B cell (primary cell): ENCODE data around the gene CBX5. TPM values are rescaled to one million over a fixed set of nuclear protein-coding genes. Genes with fewer than 3 reads are reported as not detected.
"Not testable (repeated sequence)": the region's sequence is repeated elsewhere in the genome, so short reads cannot be mapped to it uniquely, and the experiment has no call there.

ENCODE experiments used
- ATAC-seq: fragments of 200-7000 bp; cut with Tn5 transposase; one replicate; pipeline ENCODE4 v1.10.0; 2021; ENCODE audit warnings: low read depth, mild to moderate bottlenecking, moderate number of reproducible peaks, moderate library complexity
- CTCF ChIA-PET: fragments of 350-600 bp; sonication (Branson Sonifier 250); formaldehyde crosslinking; loops from one replicate; lab custom pipeline; 2021; ENCODE audit warnings: antibody characterized with exemption, inconsistent platforms; lab: Charles Lee
- POLR2A ChIA-PET: fragments of 350-600 bp; sonication (Branson Sonifier 250); formaldehyde crosslinking; loops from one replicate; lab custom pipeline; 2021; ENCODE audit warnings: antibody characterized with exemption; lab: Charles Lee
- DNase-seq: peaks from one replicate; pipeline ENCODE4 v3.0.0; 2013
- H2AFZ ChIP-seq: 2 replicates; pipeline ENCODE4 v1.6.1; 2012; ENCODE audit warnings: mild to moderate bottlenecking, low read depth, low read length; ENCODE audit not compliant: insufficient read depth, poor library complexity, severe bottlenecking
- H3K27ac ChIP-seq, 2 donors: 1 replicate in 1 of 2; 2 replicates in 1 of 2; pipeline ENCODE4 v1.5.1; 2012 to 2013; ENCODE audit warnings: low read length in 2 of 2, mild to moderate bottlenecking in 2 of 2, moderate library complexity in 1 of 2
- H3K27me3 ChIP-seq, 4 experiments: fragments of 200-600 bp in 1 of 4; sonication (generic) in 1 of 4; replicated peaks in 1 of 4; 1 replicate in 2 of 4; 2 replicates in 2 of 4; pipeline versions ENCODE4 v1.6.1 to v1.7.0; 2013 to 2016; ENCODE audit warnings: low read length in 3 of 4, mild to moderate bottlenecking in 2 of 4, mixed read lengths in 1 of 4, moderate library complexity in 1 of 4; ENCODE audit not compliant: insufficient read depth in 4 of 4, control insufficient read depth in 3 of 4; ENCODE audit errors: control extremely low read depth in 1 of 4
- H3K36me3 ChIP-seq, 2 experiments: replicated peaks in 1 of 2; 1 replicate in 1 of 2; 2 replicates in 1 of 2; pipeline versions ENCODE4 v1.6.1 to v1.7.1; 2013; ENCODE audit warnings: low read length in 1 of 2; ENCODE audit not compliant: insufficient read depth in 2 of 2, control insufficient read depth in 1 of 2; ENCODE audit errors: control extremely low read depth in 1 of 2, extremely low read depth in 1 of 2
- H3K4me1 ChIP-seq, 2 donors: fragments of 200-600 bp in 1 of 2; sonication (generic) in 1 of 2; 1 replicate in 1 of 2; 2 replicates in 1 of 2; pipeline versions ENCODE4 v1.5.1 to v1.6.1; 2013 to 2017; ENCODE audit warnings: low read length in 2 of 2; ENCODE audit not compliant: control insufficient read depth in 2 of 2, insufficient read depth in 2 of 2
- H3K4me2 ChIP-seq: replicated peaks from 2 replicates; pipeline ENCODE3; 2012; ENCODE audit warnings: mild to moderate bottlenecking, low read depth, low read length; ENCODE audit not compliant: poor library complexity, severe bottlenecking
- H3K4me3 ChIP-seq, 5 experiments: fragments of 200-600 bp in 1 of 5; sonication (generic) in 1 of 5; 1 replicate in 3 of 5; 2 replicates in 2 of 5; pipeline versions ENCODE4 v1.5.1 to v1.7.0; 2011 to 2016; ENCODE audit warnings: low read length in 4 of 5, mild to moderate bottlenecking in 4 of 5, low read depth in 2 of 5, control low read depth in 1 of 5, moderate library complexity in 1 of 5; ENCODE audit not compliant: insufficient read depth in 1 of 5; ENCODE audit errors: control extremely low read depth in 1 of 5, extremely low read depth in 1 of 5
- H3K79me2 ChIP-seq: fragments of 200-600 bp; sonication (generic); one replicate; pipeline ENCODE4 v1.6.0; 2016; ENCODE audit warnings: low read length; ENCODE audit not compliant: control insufficient read depth, insufficient read depth
- H3K9ac ChIP-seq: fragments of 200-600 bp; sonication (generic); 2 replicates; pipeline ENCODE4 v1.6.1; 2017; ENCODE audit warnings: mild to moderate bottlenecking, low read length, moderate library complexity
- H3K9me3 ChIP-seq, 3 donors: one replicate each; pipeline versions ENCODE4 v1.6.1 to v1.7.1; 2013; ENCODE audit warnings: low read length in 2 of 3; ENCODE audit not compliant: control insufficient read depth in 2 of 3, insufficient read depth in 1 of 3; ENCODE audit errors: control extremely low read depth in 1 of 3
- H4K20me1 ChIP-seq: 2 replicates; pipeline ENCODE4 v1.6.0; 2012; ENCODE audit warnings: mild to moderate bottlenecking, low read length; ENCODE audit not compliant: insufficient read depth, control insufficient read depth, poor library complexity, severe bottlenecking
- H3K27ac Mint-ChIP-seq: one replicate; pipeline ENCODE4 v1.8.0; 2021; ENCODE audit warnings: mixed read lengths
- H3K27me3 Mint-ChIP-seq: one replicate; pipeline ENCODE4 v1.8.0; 2021; ENCODE audit warnings: mixed read lengths
- H3K4me1 Mint-ChIP-seq: one replicate; pipeline ENCODE4 v1.8.0; 2021; ENCODE audit warnings: mixed read lengths
- H3K4me3 Mint-ChIP-seq: one replicate; pipeline ENCODE4 v1.8.0; 2021; ENCODE audit warnings: mixed read lengths
- H3K9me3 Mint-ChIP-seq: one replicate; pipeline ENCODE4 v1.8.0; 2022; ENCODE audit warnings: mixed read lengths; ENCODE audit not compliant: insufficient read depth
- EZH2 ChIP-seq: IDR thresholded peaks from 2 replicates; pipeline ENCODE4 v1.6.1; 2012; ENCODE audit warnings: borderline replicate concordance, low read depth, mild to moderate bottlenecking, moderate library complexity, low read length; ENCODE audit not compliant: insufficient read depth, poor library complexity, severe bottlenecking
- WGBS: methylation state at CpG from one replicate; pipeline ENCODE4 v1.1.5; 2013; ENCODE audit warnings: missing lambda C conversion rate; ENCODE audit not compliant: insufficient coverage; 5-methylcytosine and 5-hydroxymethylcytosine counted together
- intact Hi-C: fragments of 100-400 bp; cut with micrococcal nuclease; formaldehyde crosslinking; loops from one replicate; pipeline ENCODE4 v1.10.0; 2022
- polyA plus RNA-seq: library from polyadenylated mRNA; depleted of rRNA; stranded (reverse); fragments of >200 nt; gene quantifications from 2 replicates; pipeline ENCODE4 v1.2.3, GENCODE V29; 2012
- total RNA-seq, 2 donors: library from RNA; stranded (reverse); fragments of 120-200 nt in 1 of 2; gene quantifications; 1 replicate in 1 of 2; 2 replicates in 1 of 2; pipeline versions ENCODE4 v1.2.3 to v1.2.4, GENCODE V29; 2013 to 2022
- TF ChIP-seq, protein P1 (sequence below): fragments of 200-600 bp; IDR thresholded peaks from one replicate; pipeline ENCODE4 v1.8.0; 2022; ENCODE audit warnings: antibody characterized with exemption, mild to moderate bottlenecking

CBX5 gene
- total and polyA plus RNA-seq, 2 donors (not counting 1 experiment from before 2014, with no cell fraction given), result 10.5 to 66.2 TPM

DNA sequence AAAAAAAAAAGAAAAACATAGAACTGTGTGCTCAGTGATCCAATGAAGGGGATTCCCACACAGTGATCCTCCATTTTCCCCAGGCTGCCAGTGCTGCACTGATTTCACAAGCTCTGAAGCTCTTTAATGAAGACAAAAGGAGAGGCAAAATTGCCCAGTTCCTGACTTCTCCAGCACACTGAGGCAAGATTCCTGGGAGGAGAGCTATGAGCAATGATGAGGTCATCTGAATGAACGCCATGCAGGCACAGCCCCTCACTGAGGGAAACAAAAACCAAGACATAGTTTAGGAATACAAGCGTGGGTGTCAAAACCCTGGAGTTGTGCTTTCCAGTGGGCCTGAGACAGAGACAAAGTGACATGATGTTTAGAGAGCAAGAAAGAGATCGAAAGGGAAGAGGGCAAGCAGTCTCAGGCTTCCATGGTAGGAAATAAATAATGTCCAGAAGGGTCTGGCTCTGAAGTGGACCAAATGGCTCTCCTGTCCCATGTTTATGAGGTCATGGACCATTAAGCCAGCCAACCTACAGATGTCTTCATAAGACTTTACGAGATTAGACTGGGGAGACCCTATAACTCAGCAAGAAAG lies 50.2 kb downstream of the CBX5 start:
- Mint-ChIP-seq H3K27ac (peak overlapping the region; percentile 60), H3K27me3 (no peaks in the 10 kb centered on the region), H3K9me3 (no peaks in the 10 kb centered on the region), H3K4me1 (peaks cover 17% of the 10 kb centered on the region), H3K4me3 (no peak overlapping the region)
- Histone ChIP-seq H3K9ac (no peak overlapping the region), H3K36me3 (peaks cover 0 to 3% of the 10 kb centered on the region in 2 experiments), H3K4me2 (peak overlapping the region; percentile 23), H3K27ac (no peak overlapping the region), H3K4me1 (peaks cover 11 to 17% of the 10 kb centered on the region in 2 donors), H4K20me1 (no peaks in the 10 kb centered on the region), H3K79me2 (no peaks in the 10 kb centered on the region), H2AFZ (no peak overlapping the region), H3K27me3 (no peaks in the 10 kb centered on the region), H3K4me3 (no peak overlapping the region), H3K9me3 (no peaks in the 10 kb centered on the region)
- DNase-seq (peak; percentile 43), ATAC-seq (peak; percentile 45)
- ChIA-PET CTCF (interaction anchor here (0.8 to 1.4 kb wide), 2 partner anchors 11 to 28 kb away, joined by 3 to 6 read pairs; no protein-coding TSS in a partner anchor), POLR2A (no interaction called here)
- intact Hi-C loops, result no loop called here
- 89% methylated on average over 3 of the region's 4 CpGs for WGBS
- TF ChIP-seq, protein P1, sequence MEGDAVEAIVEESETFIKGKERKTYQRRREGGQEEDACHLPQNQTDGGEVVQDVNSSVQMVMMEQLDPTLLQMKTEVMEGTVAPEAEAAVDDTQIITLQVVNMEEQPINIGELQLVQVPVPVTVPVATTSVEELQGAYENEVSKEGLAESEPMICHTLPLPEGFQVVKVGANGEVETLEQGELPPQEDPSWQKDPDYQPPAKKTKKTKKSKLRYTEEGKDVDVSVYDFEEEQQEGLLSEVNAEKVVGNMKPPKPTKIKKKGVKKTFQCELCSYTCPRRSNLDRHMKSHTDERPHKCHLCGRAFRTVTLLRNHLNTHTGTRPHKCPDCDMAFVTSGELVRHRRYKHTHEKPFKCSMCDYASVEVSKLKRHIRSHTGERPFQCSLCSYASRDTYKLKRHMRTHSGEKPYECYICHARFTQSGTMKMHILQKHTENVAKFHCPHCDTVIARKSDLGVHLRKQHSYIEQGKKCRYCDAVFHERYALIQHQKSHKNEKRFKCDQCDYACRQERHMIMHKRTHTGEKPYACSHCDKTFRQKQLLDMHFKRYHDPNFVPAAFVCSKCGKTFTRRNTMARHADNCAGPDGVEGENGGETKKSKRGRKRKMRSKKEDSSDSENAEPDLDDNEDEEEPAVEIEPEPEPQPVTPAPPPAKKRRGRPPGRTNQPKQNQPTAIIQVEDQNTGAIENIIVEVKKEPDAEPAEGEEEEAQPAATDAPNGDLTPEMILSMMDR, result no peak
- no peak for TF ChIP-seq EZH2

DNA sequence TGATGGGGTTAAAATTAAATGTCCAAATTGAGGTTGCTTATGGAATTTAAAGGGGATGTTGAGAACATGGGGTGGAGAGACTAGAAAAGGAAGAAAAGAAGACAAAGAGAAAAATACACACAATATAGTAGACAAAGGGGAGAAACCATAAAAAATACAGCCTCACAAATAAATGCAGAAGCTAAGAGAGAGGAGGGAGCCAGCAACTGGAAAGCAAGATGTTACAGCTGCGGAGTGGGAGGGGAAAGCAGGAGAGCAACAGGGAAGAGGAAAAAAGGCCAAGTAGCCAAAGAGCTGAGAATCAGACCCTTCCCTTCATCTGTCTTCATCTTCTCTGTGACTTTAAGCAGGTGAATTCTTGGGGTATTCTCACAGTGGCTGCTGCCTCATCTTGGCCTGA lies 51.5 kb downstream of the CBX5 start:
- POLR2A ChIA-PET, result no interaction called here
- no peak overlapping the region for H3K27ac ChIP-seq
- no peak for TF ChIP-seq EZH2
- TF ChIP-seq, protein P1, result no peak

DNA sequence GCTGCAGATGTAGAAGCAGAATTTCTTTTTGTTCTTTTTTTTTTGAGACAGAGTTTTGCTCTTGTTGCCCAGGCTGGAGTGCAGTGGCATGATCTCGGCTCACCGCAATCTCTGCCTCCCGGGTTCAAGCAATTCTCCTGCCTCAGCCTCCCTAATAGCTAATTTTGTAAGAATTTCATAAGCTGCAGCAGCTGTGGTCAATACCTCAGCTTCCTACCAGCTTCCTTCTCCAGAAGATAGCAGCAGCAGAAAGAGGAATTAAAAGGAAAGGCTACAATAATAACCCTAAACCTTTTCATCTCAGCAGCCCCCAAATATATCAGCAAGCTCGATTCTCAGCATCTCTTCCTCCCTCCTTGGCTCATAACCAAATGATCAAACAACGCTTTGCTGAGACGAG lies 52.0 kb downstream of the CBX5 start:
- POLR2A ChIA-PET, H3K9me3 Mint-ChIP-seq, H3K27me3 Mint-ChIP-seq, H3K9ac ChIP-seq, intact Hi-C loops, H3K36me3 ChIP-seq, H3K27ac ChIP-seq, H3K4me2 ChIP-seq, H3K27me3 ChIP-seq, H4K20me1 ChIP-seq, H3K9me3 ChIP-seq, H3K79me2 ChIP-seq, H3K4me3 Mint-ChIP-seq, DNase-seq, H3K27ac Mint-ChIP-seq, H3K4me3 ChIP-seq, H2AFZ ChIP-seq, ATAC-seq: not testable (repeated sequence)
- H3K4me1 ChIP-seq, result peaks cover 11 to 17% of the 10 kb centered on the region in 2 donors
- peaks cover 17% of the 10 kb centered on the region for H3K4me1 Mint-ChIP-seq
- CTCF ChIA-PET, result interaction anchor here (0.9 to 1.8 kb wide), 6 partner anchors 8 to 108 kb away, joined by 3 to 8 read pairs (median 4); no protein-coding TSS in a partner anchor
- whole genome bisulfite sequencing, result 17% methylated on average over 3 of the region's 6 CpGs

More for the DNA sequence above, 51.5 kb downstream of the CBX5 start:
- no peak overlapping the region for H3K4me3 Mint-ChIP-seq
- no peaks in the 10 kb centered on the region for H4K20me1 ChIP-seq
- CTCF ChIA-PET, result interaction anchor here (0.9 to 1.8 kb wide), 7 partner anchors 8 to 151 kb away, joined by 3 to 8 read pairs (median 4); no protein-coding TSS in a partner anchor
- no peaks in the 10 kb centered on the region for H3K27me3 Mint-ChIP-seq
- H3K9me3 Mint-ChIP-seq, result no peaks in the 10 kb centered on the region
- DNase-seq (no peak), ATAC-seq (no peak)
- H3K27me3 ChIP-seq, result no peaks in the 10 kb centered on the region
- no peak overlapping the region for H3K4me3 ChIP-seq
- H3K9me3 ChIP-seq, result no peaks in the 10 kb centered on the region
- H3K27ac Mint-ChIP-seq, result no peak overlapping the region
- peaks cover 11 to 17% of the 10 kb centered on the region in 2 donors for H3K4me1 ChIP-seq
- intact Hi-C loops, result no loop called here
- H3K9ac ChIP-seq, result no peak overlapping the region
- 100% methylated on average over 1 of the region's 1 CpG for WGBS
- H2AFZ ChIP-seq, result no peak overlapping the region
- no peak overlapping the region for H3K4me2 ChIP-seq
- H3K4me1 Mint-ChIP-seq, result peaks cover 17% of the 10 kb centered on the region
- no peaks in the 10 kb centered on the region for H3K79me2 ChIP-seq
- peaks cover 0 to 3% of the 10 kb centered on the region in 2 experiments for H3K36me3 ChIP-seq
